HG02840 (cell line): Measurements from ENCODE around the gene JMJD4.
A peak's percentile ranks its signal among the peaks of the same experiment; 100 is the strongest.

Experiments used
- ATAC-seq: cut with Tn5 transposase; IDR thresholded peaks from one replicate; pipeline ENCODE4 v1.9.1; 2021; ENCODE audit warnings: mild to moderate bottlenecking, moderate library complexity, moderate number of reproducible peaks; ENCODE audit not compliant: unreplicated experiment, low FRiP score

JMJD4 gene, protein sequence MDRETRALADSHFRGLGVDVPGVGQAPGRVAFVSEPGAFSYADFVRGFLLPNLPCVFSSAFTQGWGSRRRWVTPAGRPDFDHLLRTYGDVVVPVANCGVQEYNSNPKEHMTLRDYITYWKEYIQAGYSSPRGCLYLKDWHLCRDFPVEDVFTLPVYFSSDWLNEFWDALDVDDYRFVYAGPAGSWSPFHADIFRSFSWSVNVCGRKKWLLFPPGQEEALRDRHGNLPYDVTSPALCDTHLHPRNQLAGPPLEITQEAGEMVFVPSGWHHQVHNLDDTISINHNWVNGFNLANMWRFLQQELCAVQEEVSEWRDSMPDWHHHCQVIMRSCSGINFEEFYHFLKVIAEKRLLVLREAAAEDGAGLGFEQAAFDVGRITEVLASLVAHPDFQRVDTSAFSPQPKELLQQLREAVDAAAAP

GRCh38 chr1:227734856-227735538 lies at the start of gene JMJD4, which contains the start of gene SNAP47:
TSS of gene JMJD4 (minus strand) at chr1:227735302. CDS start at chr1:227735273, 29 bp downstream.
TSS of gene SNAP47 (plus strand) at chr1:227735435. CDS start at chr1:227747737, 12,302 bp downstream.
- ATAC-seq: peak; percentile 93

GRCh38 chr1:227782226-227782625 lies 47.1 kb upstream of the JMJD4 start:
- no peak for ATAC-seq

- no peak for ATAC-seq
Observed at GRCh38 chr1:227781314-227781930, 46.3 kb upstream of the JMJD4 start.

DNA sequence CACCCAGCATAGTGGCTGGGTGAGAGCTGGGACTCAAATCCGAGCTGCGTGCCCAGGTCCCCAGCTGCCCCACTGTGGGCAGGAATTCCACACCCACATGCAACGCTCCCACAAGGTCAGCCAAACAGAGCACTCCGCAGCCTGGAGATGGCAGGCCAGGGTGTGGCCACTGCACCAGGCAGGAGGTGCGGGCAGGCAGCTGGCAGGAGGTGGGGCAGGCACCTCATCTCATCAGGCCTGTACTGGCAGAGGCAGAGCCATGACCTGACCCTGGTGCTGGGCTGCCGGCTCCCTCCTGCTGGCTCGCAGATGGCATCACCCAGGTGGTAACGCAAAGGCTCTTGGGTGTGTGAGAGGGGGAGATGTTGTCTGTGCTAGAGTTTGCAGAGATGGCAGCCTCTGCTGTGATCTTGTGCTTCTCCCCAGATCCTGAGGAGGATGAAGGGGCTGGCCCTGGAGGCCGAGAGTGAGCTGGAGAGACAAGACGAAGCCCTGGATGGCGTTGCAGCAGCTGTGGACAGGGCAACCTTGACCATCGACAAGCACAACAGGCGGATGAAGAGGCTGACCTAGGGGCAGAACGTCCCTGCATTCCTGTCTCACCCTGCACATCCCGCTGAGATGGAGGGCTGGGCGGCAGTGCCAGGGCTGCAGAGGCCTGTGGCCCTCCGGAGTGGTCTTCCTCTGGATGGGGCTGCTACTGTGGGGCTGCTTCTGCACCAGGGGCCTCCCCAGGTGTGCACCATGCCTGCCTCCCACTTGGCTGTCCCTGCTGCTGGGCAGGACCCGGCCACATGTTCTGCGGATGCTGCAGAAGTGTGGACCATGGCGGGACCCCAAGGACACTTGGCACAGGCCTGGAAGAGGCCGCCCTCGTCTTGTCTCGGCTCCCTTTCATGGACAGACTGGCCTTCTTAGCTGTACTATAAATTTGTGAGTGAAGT lies 45.3 kb upstream of the JMJD4 start:
- ATAC-seq: no peak

DNA sequence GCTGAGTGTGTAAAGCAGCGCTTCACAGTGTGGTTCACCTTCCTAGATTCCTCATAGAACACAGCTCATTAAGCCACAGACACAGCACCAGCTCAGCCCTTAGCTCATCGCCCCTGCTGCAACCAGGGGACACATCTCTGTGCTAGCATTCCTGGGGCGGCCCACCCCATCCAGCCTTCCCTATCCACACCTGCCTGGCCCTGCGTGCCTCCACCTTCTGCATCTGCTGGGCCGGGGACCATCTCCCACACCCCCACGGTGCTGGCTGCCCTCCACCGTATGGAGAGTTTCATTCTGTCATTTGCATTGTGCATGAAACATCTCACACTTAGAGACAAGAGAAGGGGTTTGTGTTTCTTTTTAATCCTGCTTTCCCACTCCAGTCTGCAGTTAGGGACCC lies 44.6 kb upstream of the JMJD4 start:
- ATAC-seq: no peak

DNA sequence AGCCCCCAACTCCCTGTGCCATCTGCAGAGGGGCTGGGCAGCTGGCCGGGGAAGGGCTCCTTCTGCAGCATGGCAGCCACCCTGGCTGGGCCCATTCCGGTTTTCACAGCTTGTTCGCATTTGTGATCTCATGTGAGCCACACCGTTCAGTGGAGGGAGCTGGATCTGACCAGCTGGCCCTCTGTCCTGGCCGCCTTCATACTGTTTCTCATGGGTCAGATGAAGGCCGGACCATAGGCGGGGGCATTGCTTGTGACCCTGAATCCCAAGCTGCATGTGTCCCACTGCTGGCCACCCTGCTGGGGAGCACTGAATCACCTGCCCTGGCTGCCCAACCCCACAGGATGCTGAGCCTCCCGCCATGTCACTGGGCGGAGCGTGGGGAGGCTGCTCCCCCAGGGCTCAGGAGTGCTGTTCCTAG lies 43.9 kb upstream of the JMJD4 start:
- ATAC-seq: no peak

- ATAC-seq: no peak
Observed at GRCh38 chr1:227778401-227778947, 43.4 kb upstream of the JMJD4 start.

- no peak for ATAC-seq
Observed at GRCh38 chr1:227777646-227778045, 42.5 kb upstream of the JMJD4 start.

DNA sequence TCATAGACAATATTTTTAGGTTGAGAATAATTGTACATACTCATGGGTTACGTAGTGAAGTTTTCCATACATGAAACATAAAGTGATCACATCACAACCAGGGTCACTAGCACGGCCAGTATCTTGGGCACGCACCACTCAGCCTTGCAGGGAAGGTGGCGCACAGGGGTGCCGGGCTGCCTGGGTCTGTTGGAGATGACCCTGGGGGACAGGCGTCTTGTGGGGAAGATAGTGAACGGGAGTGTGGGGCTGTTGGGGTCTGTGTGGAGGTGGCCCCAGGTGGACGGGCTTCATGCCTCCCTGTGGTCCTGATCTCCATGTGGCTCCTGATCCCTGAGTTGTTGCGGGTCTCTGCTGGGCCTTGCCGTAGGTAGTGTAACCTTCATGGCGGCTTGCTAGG lies 42.1 kb upstream of the JMJD4 start:
- ATAC-seq: no peak

- ATAC-seq: no peak
Observed at GRCh38 chr1:227776331-227776771, 41.2 kb upstream of the JMJD4 start.

GRCh38 chr1:227775841-227776240 lies 40.7 kb upstream of the JMJD4 start:
- no peak for ATAC-seq

- no peak for ATAC-seq
Observed at GRCh38 chr1:227774821-227775661, 39.9 kb upstream of the JMJD4 start.

DNA sequence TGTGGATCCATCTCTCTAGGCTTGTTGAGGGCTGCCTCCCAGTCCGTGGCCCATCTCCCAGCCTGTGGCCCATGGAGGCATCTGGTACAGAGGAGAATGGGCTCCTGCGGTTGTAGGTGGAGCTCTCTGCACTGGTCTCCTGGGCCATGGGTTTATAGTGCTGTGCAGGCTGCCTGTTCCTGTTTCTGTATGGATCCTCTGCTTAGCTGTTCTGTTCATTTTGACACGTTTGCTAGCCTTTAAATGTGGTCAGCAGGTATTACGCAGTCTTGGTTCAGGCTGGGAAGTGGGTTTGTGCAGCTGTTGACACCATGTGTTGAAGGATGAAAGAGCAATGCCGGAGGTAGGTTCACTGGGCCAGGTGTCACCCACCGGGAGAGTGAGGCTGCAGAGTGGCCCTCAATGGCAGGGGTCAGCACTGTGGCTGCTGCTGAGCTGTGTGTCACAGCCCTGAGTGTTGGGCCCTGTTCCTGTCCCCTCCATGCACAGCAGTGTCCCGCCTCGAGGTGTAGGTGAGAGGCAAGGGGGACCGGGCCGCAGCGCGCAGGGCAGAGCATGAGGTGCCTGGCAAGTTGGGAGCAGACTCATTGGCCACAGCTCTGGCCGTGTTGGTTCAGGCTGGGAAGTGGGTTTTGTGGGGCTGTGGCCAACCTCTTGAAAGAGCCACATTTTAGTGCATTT lies 39.1 kb upstream of the JMJD4 start:
- ATAC-seq: no peak

DNA sequence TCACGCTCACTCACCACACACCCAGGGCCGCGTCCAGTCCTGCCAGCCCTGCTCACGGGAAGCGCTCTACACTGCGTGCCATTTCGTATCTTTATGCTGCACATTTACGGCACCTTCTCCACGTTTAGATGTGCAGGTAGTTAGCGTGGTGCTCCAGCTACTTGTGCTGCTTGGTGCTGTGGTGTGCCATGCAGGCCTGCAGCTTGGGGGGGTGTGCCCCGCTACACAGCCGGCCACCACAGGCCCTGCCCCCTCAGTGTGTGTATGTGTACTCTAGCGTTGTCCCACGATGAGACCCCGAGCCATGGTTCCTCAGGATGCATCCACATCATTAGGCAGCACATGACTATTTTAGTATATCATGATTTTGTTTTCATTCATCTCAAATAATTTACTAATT lies 38.5 kb upstream of the JMJD4 start:
- no peak for ATAC-seq

DNA sequence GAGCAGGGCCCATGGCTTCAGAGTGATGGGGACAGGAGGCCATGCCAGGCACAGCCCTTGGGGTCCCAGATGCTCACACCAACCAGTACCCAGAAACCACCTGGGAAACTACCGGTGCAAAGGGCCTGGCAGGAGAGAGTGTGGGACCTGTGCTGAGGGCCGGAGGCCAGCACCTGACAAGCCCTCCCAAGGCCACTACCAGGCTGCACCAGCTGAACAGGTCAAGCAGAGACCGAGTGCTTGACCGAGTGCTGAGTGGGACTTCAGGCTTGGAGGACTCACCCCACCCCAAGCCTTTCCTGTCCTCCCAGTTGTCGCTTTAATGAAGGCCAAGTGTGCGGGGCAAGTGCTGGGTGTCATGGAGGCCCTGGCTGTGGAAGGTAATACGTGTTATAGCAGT lies 36.7 kb upstream of the JMJD4 start:
- ATAC-seq: no peak

DNA sequence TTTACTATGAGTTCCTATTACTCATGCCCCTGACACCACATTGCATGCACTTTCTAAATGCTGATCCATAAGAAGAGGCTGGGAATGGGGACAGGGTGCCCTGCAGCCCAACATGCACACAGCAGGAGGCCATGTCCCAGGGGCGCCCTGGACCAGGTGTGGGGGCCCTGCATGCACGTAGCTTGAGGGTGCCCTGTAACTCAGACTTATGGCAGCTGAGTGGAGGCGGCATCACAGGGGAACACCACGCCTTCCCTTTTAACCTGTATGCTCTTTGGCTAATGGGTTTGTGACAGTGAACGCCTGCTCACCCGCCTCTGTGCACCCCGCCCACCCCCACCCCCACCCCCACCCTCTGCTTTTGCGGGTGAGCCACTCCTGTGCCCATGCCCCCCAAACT lies 36.2 kb upstream of the JMJD4 start:
- no peak for ATAC-seq

DNA sequence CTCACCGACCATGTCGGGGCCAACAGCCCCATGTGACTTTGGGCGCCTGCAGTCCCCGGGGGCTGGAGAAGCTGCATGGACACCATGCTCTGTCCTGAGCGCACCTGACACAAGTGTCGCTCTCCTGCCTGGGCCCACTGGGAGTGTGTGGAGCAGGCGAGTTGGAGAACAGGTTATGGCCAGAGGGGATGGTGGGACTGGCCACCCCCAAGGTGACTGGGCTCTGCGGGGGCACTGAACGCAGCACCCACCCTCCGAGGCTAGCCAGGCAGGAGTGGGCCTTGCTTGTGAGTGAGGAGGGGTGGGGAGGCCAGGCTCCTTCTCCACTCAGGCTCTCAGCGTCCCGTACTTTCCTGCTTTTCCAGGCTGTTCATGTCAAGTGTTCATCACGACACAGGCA lies 35.7 kb upstream of the JMJD4 start:
- no peak for ATAC-seq

DNA sequence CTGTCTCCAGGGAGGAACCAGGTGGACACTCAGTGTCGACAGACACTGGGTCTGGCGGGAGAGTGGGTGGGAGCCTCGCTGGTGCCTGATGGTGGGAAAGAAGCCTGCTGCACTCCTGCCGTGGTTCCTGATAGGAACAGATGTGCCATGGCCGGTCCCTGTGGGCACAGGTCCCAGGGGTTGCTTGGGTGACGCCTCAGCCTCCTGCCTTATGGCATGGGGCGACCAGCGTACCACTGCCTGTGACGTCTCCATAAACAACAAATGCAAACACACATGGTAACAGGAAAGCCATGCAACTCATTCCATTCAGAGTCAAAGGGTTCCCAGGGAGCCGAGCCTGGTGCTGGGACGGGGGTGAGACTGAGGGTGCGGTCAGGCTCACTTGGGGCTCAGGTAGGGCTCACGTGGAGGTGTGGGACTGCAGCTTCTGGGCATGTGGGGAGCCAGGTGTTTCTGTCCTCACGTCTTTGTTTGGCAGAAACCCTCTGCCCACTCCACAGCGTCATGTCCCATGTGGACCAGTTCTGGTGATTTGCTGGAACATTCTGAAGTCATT lies 34.9 kb upstream of the JMJD4 start:
- no peak for ATAC-seq
